ENCODE measurements around the gene GLI3.

GRCh38 chr7:42014625-42015618 lies 222.1 kb downstream of the GLI3 start:
- TF ChIP-seq CTCF (conservative IDR thresholded peaks at IDR 0.05; ENCODE audit: low read depth, low read length): peak; percentile 54
- TF ChIP-seq POLR2A (IDR thresholded peaks at IDR 0.05; ENCODE audit: low read depth, low read length): no peak
- no peak for TF ChIP-seq RCOR1 (IDR thresholded peaks at IDR 0.05; ENCODE audit: insufficient replicate concordance, low read length)
- TF ChIP-seq MXI1 (IDR thresholded peaks at IDR 0.05; ENCODE audit: borderline replicate concordance, low read depth, low read length): no peak
- no peak for TF ChIP-seq RFX5 (IDR thresholded peaks at IDR 0.05; ENCODE audit: low read depth, low read length)
- no peak for TF ChIP-seq CEBPB (IDR thresholded peaks at IDR 0.05; ENCODE audit: low read depth, low read length)
- no peak for TF ChIP-seq ELK1 (IDR thresholded peaks at IDR 0.05; ENCODE audit: borderline replicate concordance, low read depth, low read length)
- no peak for TF ChIP-seq MAFK (IDR thresholded peaks at IDR 0.05; ENCODE audit: low read depth, low read length)
- TF ChIP-seq RAD21 (IDR thresholded peaks at IDR 0.05; ENCODE audit: low read length): peak; percentile 65
- peak; percentile 48 for TF ChIP-seq SMC3 (IDR thresholded peaks at IDR 0.05; ENCODE audit: low read depth, low read length)
- no peak for TF ChIP-seq MAZ (IDR thresholded peaks at IDR 0.05; ENCODE audit: borderline replicate concordance, low read depth, low read length)
- TF ChIP-seq FOS (IDR thresholded peaks at IDR 0.05; ENCODE audit: low read depth, low read length): no peak

Measured in IMR-90 (cell line).